HCEC 1CT (cell line): ENCODE data around the gene ARHGAP26.

Source experiments
- DNase-seq: peaks from one replicate; pipeline ENCODE4 v3.0.0-alpha.2; 2017

The ARHGAP26 gene

DNA sequence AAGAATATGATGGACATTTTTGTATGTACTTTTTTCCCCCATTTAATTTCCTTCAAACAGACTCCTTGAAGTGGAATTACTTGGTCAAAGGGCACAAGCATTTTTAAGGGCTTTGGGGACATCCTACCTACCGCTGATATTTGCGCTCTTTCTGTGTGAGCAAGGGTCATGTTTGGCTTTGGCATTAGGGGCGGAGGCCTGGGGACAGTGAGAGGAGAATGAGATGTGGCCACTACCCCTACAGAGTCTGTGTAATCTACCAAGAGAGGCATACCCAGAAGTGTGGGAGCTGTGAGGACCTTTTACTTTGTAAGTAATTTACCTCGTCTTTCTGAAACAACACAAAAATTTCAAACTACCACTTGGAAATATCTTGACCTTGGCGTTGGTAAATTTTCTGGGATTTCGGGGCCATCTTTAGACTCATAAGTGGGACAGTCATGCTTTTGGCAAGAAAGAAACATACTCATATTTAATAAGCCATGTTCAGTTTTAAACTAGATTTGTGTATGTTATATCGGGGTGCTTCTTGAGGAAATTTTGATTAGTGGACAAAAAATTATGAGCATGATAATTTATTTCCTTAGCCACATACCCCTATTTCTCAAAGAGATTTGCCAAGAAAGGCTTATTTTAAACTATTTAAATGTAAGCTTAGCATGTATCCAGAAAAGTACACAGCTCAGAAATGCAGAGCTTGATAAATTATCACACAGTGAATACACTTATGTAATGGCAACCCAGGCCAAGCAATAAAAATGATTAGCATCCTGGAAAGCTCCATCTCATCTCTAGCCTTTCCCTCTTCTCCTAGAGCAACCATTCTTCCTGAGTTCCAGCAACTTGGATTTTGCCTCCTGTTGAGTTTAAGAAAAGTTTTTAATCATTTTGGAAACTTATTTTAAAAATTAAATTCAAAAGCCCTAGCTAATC lies 63.6 kb downstream of the ARHGAP26 start:
- DNase-seq: no peak

DNA sequence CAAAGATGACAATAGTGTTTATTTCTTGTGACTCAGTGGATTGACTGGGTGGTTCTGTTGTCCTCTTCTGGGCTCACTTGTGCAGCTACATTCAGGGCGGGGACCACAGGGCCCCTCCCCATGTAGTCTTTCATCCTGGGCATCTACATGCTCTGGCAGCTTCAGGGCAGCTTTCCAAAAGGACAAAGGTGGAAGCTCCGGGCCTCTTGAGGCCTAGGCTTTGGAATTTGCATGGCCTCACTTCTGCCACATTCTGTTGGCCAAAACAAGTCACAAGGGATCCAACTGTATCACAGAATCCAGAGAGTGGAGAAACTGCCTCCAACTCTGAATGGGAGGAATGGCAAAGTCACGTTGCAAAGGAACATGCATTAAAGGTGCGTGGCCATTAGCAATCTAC lies 64.3 kb downstream of the ARHGAP26 start:
- DNase-seq: no peak

DNA sequence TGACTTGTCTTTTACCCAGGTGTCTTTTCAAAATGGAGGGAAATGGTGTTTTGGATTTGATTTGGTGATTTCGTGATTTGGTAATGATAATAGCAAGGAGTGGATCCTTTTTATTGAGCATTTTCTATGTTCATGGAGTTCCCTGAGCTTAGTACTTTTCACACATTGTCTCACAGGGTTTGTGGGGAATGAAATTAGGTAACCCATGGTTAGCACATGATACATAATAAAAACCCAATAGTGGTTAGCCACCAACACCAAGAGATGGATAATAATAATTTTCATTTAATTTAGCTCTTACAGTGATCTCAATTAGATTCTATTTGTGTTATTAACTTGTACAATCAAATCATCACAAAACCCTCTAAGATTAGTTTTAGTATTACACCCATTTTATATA lies 65.4 kb downstream of the ARHGAP26 start:
- no peak for DNase-seq

DNA sequence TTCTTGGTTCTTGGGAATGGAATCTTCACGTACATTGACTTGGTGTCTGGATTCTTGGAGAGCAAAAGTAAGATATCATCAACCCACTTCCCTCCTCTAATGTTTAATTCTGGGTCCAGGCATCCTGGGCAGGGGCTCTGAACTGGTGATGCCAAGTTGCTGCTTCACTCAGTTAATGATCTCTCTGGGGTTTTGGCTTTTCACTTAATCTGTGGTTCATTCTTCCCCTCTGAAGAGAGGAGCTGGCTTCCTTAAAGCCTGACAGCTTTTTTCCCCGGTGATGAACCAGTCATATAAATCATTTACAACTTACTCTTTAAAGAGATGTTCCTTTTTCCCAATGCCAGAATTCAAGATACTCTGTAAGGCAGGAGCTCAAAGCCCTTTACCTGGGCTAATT lies 65.9 kb downstream of the ARHGAP26 start:
- DNase-seq: no peak

DNA sequence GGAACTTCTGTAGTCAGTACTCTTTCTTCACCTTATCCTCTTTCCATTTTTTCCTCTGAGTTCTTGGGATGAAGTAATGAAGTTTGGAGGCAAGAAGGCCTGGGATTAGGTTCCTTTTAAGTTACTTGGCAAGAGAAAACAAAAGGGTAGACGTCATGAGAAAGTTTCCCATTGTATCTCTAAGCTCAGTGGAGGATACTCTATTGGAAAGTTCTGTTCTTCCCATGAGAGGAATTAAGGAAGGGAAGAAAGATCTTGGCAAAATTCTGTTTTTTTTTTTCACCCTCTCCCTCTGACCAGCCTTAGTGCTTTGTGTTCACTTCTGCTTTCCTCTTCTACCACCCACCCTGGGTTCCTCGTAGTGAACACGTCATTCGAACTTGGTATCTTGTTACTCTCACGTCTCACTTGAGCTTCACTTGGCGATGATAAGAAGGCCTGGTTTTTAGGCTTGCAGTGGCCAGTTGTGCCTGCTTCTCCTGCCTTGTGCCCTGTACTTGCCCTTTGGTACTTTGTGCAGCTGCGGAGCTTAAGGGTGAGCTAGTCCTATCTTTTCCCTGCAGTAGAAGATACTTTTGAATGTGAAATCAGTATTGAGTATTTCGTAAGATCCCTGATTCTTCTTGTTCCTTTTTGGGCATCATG lies 67.0 kb downstream of the ARHGAP26 start:
- no peak for DNase-seq

DNA sequence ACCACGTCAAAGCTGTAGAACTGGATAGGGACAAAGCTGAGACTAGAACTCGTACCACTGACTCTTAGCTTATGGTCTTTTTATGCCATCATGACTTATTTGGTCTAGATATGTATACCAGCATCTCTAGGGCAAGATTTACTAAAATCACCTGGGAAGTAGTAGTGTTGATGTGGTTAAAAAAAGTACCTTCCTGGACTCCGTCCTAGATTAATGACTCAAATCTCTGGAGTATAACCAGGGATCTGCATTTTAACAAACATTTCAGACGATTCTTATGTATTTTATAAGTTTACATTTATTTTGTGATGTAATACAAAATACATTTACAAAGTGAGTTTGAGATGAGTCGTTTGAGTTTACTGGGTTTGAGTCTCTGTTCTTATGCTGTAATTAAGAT lies 68.7 kb downstream of the ARHGAP26 start:
- DNase-seq: no peak

DNA sequence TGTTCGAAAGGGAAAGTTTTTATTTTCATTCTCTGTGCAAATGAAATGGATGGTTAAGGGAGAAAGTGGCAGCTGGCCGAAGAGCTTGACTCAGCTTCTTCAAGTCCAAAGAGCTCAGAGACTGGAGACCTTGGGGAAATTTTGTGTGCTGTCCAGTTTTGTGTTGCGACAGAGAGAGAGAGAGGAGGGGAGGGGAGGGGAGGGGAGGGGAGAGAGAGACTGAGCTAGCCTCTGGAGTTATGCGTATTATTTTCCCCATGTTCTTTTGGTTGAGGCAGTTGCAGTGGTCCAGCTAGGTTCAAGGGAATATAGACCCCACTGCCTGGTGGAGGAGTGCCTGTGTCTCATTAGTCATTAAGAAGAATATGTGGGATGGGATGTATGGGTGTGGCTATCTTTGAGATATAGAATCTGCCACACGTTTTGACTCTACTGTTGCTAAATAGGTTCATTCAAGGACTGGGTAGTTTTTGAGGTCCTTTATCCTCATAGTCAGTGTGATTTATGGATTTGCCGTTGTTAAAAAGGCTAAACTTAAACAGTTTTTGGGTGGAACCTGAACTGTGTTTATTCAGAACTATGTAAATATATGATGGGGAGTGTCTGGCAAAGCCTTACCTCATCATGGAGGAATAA lies 69.7 kb downstream of the ARHGAP26 start:
- peak; percentile 47 for DNase-seq

DNA sequence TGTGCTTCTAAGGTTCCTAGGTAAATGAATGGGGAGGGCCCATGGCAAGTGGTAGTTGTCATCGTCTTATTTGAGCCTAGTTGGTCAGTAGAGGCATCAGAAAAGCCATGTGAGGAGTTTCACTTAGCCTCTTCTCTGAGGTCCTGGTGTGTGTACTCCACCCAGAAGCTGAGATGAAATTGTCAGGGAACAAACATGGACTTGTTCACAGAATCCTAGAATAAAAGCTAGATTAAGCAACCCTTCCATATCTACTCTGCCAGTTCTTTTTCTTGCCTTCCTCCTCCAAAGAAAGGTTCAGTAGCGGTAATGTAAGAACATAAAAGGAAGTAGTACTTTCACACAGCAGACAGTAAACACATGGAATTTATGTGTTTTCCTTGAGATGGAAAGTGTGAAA lies 70.4 kb downstream of the ARHGAP26 start:
- no peak for DNase-seq

DNA sequence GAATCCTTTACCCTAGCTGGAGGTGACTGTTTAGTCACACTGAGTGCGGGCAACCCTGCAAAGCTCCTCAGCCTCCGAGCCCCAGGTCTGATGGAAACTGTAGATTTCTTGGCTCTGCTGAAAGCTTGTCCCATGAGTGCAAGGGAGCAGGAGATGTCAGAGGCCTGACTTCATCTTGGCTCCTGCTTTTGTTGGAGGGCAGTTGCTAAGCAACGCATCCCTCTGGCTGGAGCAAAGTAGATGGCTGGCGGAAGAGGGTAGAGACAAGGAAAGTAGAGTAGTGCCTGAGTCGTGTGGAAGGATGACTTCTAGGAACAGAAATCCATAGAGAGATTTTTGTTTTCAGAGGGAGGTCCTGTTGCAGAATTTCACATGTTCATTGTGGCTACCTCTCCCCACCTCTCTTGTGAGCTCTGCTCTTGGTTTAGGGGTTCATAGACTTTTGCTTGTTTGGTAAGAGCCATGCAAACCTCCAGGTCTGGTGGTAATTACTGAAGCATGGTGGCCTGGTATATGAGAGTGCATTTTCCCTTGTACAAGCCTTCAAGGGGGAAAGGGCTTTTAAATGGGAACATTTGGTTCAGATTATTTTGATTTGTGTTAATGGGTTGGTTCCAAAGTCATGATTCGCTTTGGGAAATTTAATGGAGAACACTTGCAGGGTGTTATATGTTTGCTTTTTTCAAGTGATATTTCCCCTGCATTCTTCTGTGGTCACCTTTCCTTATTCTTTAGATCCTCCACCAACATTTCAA lies 71.5 kb downstream of the ARHGAP26 start:
- DNase-seq: no peak

DNA sequence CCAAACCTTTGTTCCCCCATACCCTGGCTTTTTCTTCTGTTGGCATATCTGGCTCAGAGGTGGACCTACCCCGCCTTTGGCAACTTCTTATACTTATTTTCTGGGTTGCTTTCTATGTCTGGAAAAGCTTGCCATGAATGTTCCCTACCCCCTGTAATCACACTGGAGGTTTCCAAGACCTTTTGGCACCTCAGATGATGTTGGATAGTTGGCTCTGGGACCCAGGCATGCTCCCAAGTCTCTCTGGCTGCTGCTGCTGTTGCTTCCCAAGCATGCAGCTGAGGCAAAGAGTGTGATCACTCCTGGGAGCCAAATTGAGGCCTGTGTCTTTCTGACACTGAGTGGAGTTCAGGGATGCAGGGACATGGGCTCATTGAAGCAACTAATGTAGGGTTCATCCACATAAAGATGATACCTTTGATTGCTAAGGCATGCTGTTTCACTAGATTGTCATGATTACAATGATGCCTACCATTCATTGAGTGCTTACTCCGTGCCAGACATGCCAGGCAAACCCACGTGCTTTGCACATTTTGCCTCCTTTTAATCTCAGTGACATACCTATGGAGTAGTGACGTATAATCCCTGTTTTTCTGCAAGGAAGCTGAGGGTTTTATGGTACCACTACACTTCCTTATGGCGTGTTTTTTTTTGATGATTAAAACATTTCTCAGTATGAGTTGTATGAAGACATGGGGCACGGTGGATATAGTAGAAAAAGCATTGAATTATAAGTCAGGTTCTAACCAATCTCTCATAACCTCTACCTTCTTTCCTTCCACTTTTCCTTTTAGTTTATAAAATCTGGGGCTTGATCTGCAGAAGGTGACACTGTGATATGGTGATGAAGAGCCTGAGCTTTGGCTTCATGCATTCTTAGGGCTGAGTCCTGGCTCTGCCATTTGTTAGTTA lies 73.1 kb downstream of the ARHGAP26 start:
- no peak for DNase-seq

DNA sequence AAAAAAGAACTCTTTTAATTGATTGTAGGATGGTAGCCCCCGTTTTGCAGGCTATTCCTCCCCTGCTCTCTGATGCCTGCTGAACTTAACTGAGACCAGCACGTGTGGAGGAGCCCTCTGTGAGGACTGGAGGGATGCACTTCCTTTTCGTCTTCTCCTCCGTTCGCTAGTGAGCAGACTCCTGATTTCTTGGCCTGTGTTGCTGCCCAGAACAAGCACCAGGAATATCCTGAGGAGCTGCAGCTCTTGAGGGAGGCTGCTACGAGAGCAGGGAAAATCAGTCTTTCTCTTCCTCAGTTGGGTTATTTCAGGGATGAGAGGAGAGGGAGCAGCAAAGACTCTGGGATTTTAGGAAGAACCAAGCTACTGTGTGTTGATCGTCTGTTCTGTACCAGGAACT lies 74.7 kb downstream of the ARHGAP26 start:
- DNase-seq: no peak

DNA sequence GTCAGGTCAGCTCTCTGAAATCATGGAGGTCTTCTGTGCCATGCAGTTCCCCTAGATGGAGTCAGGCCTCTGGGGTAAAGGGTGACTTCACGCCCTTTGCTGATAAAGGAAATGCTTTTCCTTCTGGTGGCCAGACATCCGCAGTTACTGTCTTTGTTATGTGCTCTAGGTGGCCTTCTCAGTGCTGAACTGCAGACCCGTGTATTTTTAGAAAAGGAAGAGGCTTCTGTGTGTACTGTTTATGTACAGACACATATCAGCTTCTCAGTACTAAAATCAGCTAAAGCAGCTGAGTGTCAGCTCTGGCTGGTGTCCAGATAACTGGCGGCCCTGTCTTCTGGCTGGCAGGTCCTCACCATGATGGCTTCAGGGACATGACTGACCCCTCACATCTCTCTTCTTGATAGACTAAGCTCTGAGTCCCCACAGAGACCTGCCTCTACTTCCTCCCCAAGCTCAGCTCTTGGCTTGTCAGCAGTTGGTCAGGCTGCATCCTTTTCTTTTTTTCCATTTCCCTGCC lies 75.3 kb downstream of the ARHGAP26 start:
- no peak for DNase-seq

DNA sequence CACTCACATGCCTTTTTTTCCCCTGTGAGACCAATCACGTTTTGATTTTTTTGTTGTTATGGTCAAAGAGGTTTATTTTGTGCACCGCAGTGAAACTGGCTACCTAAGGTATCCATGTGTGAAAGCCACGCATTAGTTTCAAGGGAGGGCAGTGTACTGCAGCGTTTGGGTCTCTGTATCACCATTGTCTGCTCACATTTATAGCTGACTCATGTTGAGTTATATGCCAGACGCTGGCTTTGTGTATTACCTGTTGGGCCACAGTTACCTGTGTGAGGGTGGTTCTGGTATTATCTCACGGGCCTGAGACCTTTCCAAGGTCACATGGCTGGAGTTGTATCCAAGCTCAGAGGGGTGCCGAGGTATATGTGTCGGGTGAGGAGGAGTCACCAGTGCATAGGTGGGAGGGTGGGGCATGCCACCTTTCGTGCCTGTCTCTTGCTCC lies 75.8 kb downstream of the ARHGAP26 start:
- DNase-seq: no peak

DNA sequence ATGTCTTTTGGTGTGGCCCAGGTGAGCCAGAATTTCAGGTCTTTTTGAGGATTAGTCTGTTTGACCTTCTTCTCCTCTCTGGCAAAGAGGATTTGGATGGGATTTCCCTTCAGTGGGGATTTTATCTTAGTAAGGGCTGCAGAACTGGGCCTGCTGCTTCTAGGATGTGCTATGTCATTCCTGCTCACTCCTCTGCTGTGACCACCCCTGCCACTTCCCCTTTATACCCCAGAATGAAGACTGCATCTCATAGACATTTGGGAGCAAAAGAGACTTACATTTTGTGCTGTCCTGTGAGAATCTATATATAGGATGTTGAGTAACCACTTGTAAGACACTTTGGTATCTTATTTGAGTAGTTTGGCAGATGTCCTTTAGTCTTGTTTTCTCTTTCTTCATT lies 76.2 kb downstream of the ARHGAP26 start:
- no peak for DNase-seq

DNA sequence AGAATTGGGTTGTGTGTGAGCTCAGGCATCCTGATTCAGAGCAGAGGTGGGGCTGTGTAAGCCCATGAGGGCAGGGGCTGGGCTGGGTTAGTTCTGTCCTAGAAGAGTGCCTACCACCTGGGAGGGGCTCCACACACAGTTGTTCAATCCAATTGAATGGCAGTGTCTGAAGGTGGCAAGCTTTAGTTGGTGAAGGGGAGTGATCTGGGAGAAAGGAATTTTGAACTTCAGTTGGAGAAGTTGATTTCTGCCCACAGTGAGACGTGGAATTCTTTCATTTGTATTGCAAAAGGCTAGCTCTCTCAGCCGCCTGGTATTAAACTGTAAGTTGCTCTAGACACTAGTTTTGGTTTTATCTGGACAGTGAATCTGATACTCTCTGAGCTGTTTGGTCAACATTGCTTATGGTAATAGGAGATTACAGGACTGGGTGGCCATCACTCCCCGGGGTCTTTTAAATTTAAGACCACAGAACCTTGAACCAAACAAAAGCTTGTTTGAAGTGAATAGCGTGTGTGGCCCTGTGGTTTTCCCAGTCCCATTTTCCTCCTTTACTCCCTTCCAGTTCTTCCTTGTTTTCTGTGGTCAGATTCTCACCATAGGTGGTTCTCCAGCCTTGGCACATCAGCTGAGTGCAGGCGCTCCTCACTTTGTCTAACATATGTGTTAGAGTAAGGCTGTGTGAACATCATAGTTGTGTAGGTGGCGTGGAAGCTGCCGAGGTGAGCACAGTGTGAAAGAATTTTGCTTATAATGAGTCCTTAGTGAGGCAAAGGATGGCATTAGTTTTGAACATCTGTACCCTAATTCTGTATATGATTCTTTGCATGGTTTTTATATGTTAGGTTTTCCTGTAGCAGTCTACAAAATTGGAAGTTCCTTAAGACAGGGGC lies 78.0 kb downstream of the ARHGAP26 start:
- no peak for DNase-seq

DNA sequence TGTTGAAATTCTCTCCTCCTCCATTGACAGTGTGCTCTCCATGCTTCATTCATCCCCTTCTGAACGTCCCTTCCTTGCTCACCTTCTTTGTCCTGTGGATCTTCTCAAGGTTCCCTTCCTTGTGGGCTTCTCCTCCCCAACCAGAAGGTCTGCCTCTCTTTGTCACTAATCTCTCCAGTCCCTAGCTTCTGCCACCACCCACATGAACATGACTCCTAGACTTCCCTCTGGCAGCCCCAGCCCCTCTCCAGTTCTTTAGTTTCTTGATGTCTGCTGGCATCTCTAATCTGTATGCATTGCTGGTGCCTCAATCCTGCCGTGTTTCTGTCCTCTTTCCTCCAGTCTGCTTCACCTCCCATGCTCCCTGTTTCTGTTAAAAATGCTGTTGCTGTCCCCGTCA lies 79.3 kb downstream of the ARHGAP26 start:
- no peak for DNase-seq

DNA sequence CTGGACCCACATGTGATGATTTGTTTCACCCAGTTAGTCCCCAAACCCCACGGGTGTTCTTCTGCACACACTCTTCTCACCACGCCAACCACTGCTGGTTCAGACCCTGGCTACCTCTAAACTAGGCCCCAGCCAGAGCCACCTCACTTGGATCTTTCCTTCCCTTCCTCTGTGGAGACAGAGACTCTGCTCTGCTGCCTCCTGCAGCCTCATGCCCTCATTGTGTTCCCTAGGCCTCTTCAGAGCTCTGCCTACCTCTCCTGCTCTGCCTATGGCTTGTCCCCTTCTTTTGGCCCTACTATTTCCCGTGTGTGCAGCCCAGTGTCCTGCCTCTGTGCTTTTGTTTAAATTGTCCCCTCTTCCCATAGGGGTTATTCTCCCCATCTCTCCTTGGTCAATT lies 79.7 kb downstream of the ARHGAP26 start:
- no peak for DNase-seq

DNA sequence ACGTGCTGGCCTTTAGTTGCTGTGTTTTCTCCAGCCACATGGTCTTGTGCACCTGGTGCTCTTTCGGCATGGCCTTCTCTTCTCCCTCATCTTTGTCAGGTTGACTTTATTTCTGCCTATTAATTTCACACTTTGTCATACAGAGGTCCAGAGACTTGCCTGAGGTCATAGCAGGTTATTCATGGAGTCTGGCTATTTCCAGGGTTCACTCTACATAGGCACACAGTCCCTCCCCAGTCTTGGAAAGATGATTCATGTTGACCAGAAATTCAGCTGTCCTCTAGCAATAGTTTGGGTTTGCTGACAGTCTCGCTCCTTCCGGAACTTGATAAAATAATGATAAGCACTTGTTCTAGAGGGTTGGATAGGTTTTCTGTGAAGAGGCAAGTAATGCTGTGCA lies 81.6 kb downstream of the ARHGAP26 start:
- no peak for DNase-seq

DNA sequence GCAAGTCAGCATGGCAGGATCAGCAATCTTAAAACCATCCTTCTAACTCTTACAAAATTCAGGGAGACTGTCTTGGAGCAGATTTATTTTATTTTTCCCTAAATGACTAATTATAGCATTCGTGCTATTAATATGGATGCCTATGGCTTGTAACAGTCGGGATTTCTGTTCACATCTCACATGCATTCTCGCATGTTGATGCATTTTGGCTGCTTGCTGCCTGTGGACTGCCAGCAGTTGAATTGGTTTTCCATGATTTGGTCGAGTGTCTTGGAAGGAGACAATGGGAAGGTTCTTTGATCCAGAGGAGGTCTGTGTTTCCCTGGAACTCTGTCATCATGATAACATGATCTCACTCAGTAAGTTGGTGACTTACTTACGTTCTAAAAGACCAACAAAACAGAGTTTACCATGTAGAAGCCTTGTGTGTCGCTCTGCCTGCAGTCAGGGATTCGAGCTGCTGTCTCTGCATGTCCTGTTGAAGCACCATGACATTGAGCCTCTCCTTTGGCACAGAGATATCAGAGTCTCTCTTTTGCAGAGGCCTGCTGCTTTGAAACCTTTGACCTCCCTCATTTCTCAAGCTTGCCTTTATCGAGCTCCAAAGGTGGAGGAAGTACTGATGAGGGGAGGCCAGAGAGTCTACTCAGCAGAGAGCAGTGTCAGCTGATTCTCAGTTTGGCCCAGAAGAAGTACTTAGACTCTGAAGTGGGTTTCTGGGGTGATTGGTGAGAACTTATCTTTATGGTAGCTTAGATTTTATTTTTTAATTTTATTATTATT lies 82.4 kb downstream of the ARHGAP26 start:
- DNase-seq: no peak

DNA sequence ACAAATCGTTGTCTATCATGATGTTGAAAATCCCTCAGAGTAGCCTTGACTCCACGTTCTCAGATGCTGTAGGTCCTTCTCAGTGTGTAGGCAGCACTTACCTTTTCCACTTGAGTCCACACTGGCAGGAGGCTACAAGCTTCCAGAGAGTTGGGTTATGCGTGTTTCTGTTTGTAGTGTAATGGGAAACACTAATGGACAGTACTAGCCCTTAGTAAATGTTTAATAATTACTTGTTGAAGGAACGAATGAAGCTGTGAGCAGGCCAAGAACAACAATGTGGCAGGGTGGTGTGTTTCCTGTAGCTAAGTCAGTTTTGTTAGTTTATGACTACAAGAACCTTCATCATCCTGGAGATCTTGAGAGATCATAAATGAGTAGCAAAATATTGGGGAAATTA lies 83.5 kb downstream of the ARHGAP26 start:
- no peak for DNase-seq
